ENCODE data around the gene HEXD. TPM values are rescaled to one million over a fixed set of nuclear protein-coding genes. Genes with fewer than 3 reads are reported as not detected.

The HEXD gene
- total and polyA plus RNA-seq, 2 of the 8 experiments (the other 6 are each of a cell fraction or from before 2014, with no cell fraction given): 20.6 to 21.8 TPM

DNA sequence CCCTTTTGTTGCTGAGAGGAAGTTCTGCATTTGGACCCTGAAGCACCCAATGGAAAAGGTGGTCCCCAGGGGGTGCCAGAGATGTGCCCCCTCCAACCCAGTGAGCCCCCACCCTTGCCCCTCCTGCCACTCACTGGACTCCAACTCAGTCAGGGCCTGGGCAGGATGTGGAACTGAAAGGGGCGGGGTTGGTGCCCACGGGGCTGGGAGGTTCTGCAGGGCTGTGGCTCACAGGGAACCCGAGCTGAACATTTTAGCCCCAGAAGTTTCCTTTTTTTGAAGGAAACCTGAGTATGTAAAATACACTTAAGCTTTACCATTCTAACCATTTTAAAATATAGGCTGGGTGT, 16.0 kb downstream of the HEXD start:
- DNase-seq (ENCODE audit: low read depth in 1 of 2, low spot score in 2 of 2): no peak
- Histone ChIP-seq H3K23ac (ENCODE audit: insufficient read length) (no peak overlapping the region), H3K27me3 (replicated peaks in 1 of 4; ENCODE audit: control insufficient read depth in 3 of 4, extremely low read depth in 1 of 4, insufficient read depth in 3 of 4, low read length in 3 of 4) (no peaks in the 10 kb centered on the region), H2AFZ (ENCODE audit: low read length) (no peak overlapping the region), H4K91ac (replicated peaks; ENCODE audit: insufficient read length, low read length) (no peak overlapping the region), H4K8ac (ENCODE audit: extremely low read depth, insufficient read depth, low read length) (no peak overlapping the region), H3K27ac (ENCODE audit: low read depth, low read length) (no peak overlapping the region), H2BK12ac (ENCODE audit: low read depth, low read length) (no peak overlapping the region), H3K4ac (replicated peaks; ENCODE audit: insufficient read length, low read depth, low read length) (no peak overlapping the region), H3K4me2 (ENCODE audit: insufficient read depth in 1 of 2, low read depth in 2 of 2, low read length in 2 of 2) (no peak overlapping the region), H2BK15ac (ENCODE audit: low read length) (no peak overlapping the region), H3K56ac (replicated peaks; ENCODE audit: insufficient read length, low read depth, low read length) (no peak overlapping the region), H3K4me1 (replicated peaks in 1 of 4; ENCODE audit: control insufficient read depth in 3 of 4, insufficient read depth in 4 of 4, low read length in 3 of 4) (no peaks in the 10 kb centered on the region; a peak in 1 of 7 replicates), H3K18ac (ENCODE audit: extremely low read depth, low read length) (no peak overlapping the region), H4K5ac (ENCODE audit: insufficient read length, low read depth, low read length) (no peak overlapping the region), H3K36me3 (ENCODE audit: control insufficient read depth in 2 of 4, insufficient read depth in 4 of 4, low read length in 3 of 4) (peaks cover 0 to 9% (median 2%) of the 10 kb centered on the region in 4 experiments; a peak in 3 of 8 replicates), H3K4me3 (ENCODE audit: extremely low read depth in 1 of 4, insufficient read depth in 2 of 4, low read depth in 3 of 4, low read length in 4 of 4) (no peak overlapping the region), H2BK20ac (ENCODE audit: low read length) (no peak overlapping the region), H3K79me2 (ENCODE audit: control insufficient read depth in 1 of 2, insufficient read depth in 2 of 2, low read length in 2 of 2) (no peaks in the 10 kb centered on the region), H3K14ac (ENCODE audit: insufficient read length) (no peak overlapping the region), H2BK120ac (replicated peaks; ENCODE audit: low read depth, low read length) (no peak overlapping the region), H4K20me1 (replicated peaks in 1 of 2; ENCODE audit: control insufficient read depth in 1 of 2, insufficient read depth in 2 of 2, low read length in 2 of 2) (peaks cover 0 to 5% of the 10 kb centered on the region in 2 experiments), H2BK5ac (ENCODE audit: low read depth, low read length) (no peak overlapping the region), H2AK5ac (ENCODE audit: low read depth, low read length) (no peak overlapping the region), H3K23me2 (ENCODE audit: low read depth, low read length) (no peaks in the 10 kb centered on the region), H3K9ac (replicated peaks in 1 of 4; ENCODE audit: extremely low read depth in 1 of 4, low read depth in 3 of 4, low read length in 3 of 4) (no peak overlapping the region), H3K9me3 (ENCODE audit: insufficient read depth in 2 of 2, low read depth in 1 of 2, low read length in 1 of 2) (no peaks in the 10 kb centered on the region), H3K79me1 (ENCODE audit: low read depth, low read length) (no peaks in the 10 kb centered on the region)
- ChIA-PET CTCF (ENCODE audit: partially characterized antibody) (interaction anchor here (3.7 kb wide), 1 partner anchor 9 kb away, joined by 16 read pairs; no protein-coding TSS in a partner anchor), POLR2A (ENCODE audit: partially characterized antibody) (interaction anchor here (0.6 to 4.0 kb wide), 5 partner anchors 9 to 41 kb away, joined by 3 to 19 read pairs (median 4); no protein-coding TSS in a partner anchor)
- TF ChIP-seq CEBPB (IDR thresholded peaks at IDR 0.05; ENCODE audit: low read depth, low read length) (no peak), EZH2 (IDR thresholded peaks at IDR 0.05; ENCODE audit: low read depth, low read length, severe bottlenecking) (no peak)
- 89% methylated on average over 3 of the region's 3 CpGs; no CpG with 5 or more reads in 1 of the 2 experiments for WGBS, 2 experiments (ENCODE audit: extremely low coverage in 1 of 2, insufficient coverage in 1 of 2, insufficient read length in 1 of 2, insufficient replicate concordance in 2 of 2, low coverage in 1 of 2, low lambda C conversion rate in 2 of 2, missing lambda C conversion rate in 1 of 2)
- FAIRE-seq: no peak
